K562 (cell line): ENCODE results near the gene ELOB. TPM values are rescaled to one million over a fixed set of nuclear protein-coding genes. Genes with fewer than 3 reads are reported as not detected.

Experiments used
- ATAC-seq: fragments of 200-7000 bp; cut with Tn5 transposase; 3 replicates; pipeline ENCODE4 v1.9.1; 2020; ENCODE audit warnings: moderate library complexity
- BruUV-seq: library from RNA; stranded (reverse); fragments of 400-500 nt; replicated peaks from 2 replicates; lab custom pipeline; 2021; lab: Mats Ljungman, UMichigan
- CTCF ChIA-PET: fragments of 300-600 bp; formaldehyde crosslinking; extraction: SDS; loops from one replicate; lab custom pipeline; 2021; ENCODE audit warnings: low intra/inter-chr PET ratio; lab: Yijun Ruan, JAX
- POLR2A ChIA-PET: fragments of 300-600, 350-650 bp; sonication (Branson Sonifier 250); formaldehyde crosslinking; extraction: SDS; loops from one replicate; lab custom pipeline; 2021; ENCODE audit warnings: antibody characterized with exemption, inconsistent platforms; lab: Yijun Ruan, JAX
- DNase-seq, 4 experiments: peaks; one replicate each; pipeline versions ENCODE4 v3.0.0 to v3.0.0-alpha.2; 2011 to 2018; ENCODE audit warnings: low spot score in 3 of 4, mixed read lengths in 3 of 4; ENCODE audit errors: extremely low read depth in 1 of 4
- FAIRE-seq: peaks from 2 replicates; lab custom pipeline; 2011; peaks lifted over from hg19 to GRCh38; lab: Jason Lieb, UNC
- H2AFZ ChIP-seq: 2 replicates; pipeline ENCODE4 v1.6.0; 2011; ENCODE audit warnings: low read depth, low read length, control low read depth, inconsistent platforms
- H3K27ac ChIP-seq: fragments of 200-600 bp; 3 replicates; pipeline ENCODE4 v1.8.0; 2011; ENCODE audit warnings: low read depth, mild to moderate bottlenecking, control low read depth, inconsistent platforms, low read length, moderate library complexity, mixed read lengths; ENCODE audit errors: extremely low read depth
- H3K27me3 ChIP-seq, 2 experiments: fragments of 300-600 bp in 1 of 2; 2 replicates in 1 of 2; 3 replicates in 1 of 2; pipeline versions ENCODE4 v1.6.0 to v1.8.0; 2011; ENCODE audit warnings: inconsistent platforms in 2 of 2, low read length in 2 of 2, mild to moderate bottlenecking in 1 of 2, mixed read lengths in 1 of 2, moderate library complexity in 1 of 2; ENCODE audit not compliant: control insufficient read depth in 2 of 2, insufficient read depth in 2 of 2
- H3K36me3 ChIP-seq: fragments of 300-600 bp; 3 replicates; pipeline ENCODE4 v1.8.0; 2011; ENCODE audit warnings: mild to moderate bottlenecking, low read length, inconsistent platforms; ENCODE audit not compliant: control insufficient read depth, insufficient read depth
- H3K4me1 ChIP-seq, 2 experiments: fragments of 200-600 bp in 1 of 2; replicated peaks in 1 of 2; 2 replicates in 1 of 2; 3 replicates in 1 of 2; pipeline versions ENCODE4 v1.5.1 to v1.8.0; 2011; ENCODE audit warnings: inconsistent platforms in 2 of 2, low read length in 2 of 2, mild to moderate bottlenecking in 1 of 2, mixed read lengths in 1 of 2, moderate library complexity in 1 of 2; ENCODE audit not compliant: control insufficient read depth in 2 of 2, insufficient read depth in 2 of 2
- H3K4me2 ChIP-seq: 2 replicates; pipeline ENCODE4 v1.6.1; 2011; ENCODE audit warnings: low read length, control low read depth, inconsistent platforms, mixed read lengths; ENCODE audit not compliant: insufficient read depth
- H3K4me3 ChIP-seq: fragments of 200-600 bp; sonication (generic), shearing (Covaris generic); 2 replicates; pipeline ENCODE4 v1.5.1; 2016; ENCODE audit warnings: control low read depth, inconsistent platforms
- H3K79me2 ChIP-seq: fragments of 200-600 bp; 3 replicates; pipeline ENCODE4 v1.8.0; 2011; ENCODE audit warnings: low read length, inconsistent platforms; ENCODE audit not compliant: control insufficient read depth, insufficient read depth
- H3K9ac ChIP-seq, 2 experiments: 2 replicates each; pipeline versions ENCODE4 v1.6.0 to v1.6.1; 2011; ENCODE audit warnings: low read depth in 2 of 2, low read length in 2 of 2, control low read depth in 1 of 2, inconsistent platforms in 1 of 2, mild to moderate bottlenecking in 1 of 2, mixed read lengths in 1 of 2; ENCODE audit not compliant: insufficient read depth in 1 of 2
- H3K9me1 ChIP-seq: one replicate; pipeline ENCODE4 v1.6.0; 2011; ENCODE audit warnings: inconsistent platforms, mild to moderate bottlenecking, low read length, moderate library complexity; ENCODE audit not compliant: control insufficient read depth, insufficient read depth
- H3K9me3 ChIP-seq: replicated peaks from 2 replicates; pipeline ENCODE4 v1.5.1; 2011; ENCODE audit warnings: low read depth, low read length, inconsistent platforms; ENCODE audit not compliant: control insufficient read depth, insufficient read depth
- H4K20me1 ChIP-seq: replicated peaks from 2 replicates; pipeline ENCODE4 v1.6.1; 2011; ENCODE audit warnings: low read length, inconsistent platforms, mixed read lengths; ENCODE audit not compliant: control insufficient read depth, insufficient read depth
- ARNT ChIP-seq, 2 experiments: fragments of 450-650 bp; IDR thresholded peaks; 2 replicates each; pipeline ENCODE4 v1.6.1; 2016; ENCODE audit warnings: mild to moderate bottlenecking in 1 of 2
- CBFB ChIP-seq: sonication (generic); formaldehyde crosslinking; IDR thresholded peaks from 2 replicates; pipeline ENCODE4 v1.4.0; 2020; ENCODE audit warnings: mild to moderate bottlenecking, missing genetic modification reagents
- CBX3 ChIP-seq, 2 experiments: IDR thresholded peaks; 1 replicate in 1 of 2; 2 replicates in 1 of 2; pipeline ENCODE4 v1.6.1; 2012; ENCODE audit warnings: inconsistent platforms in 2 of 2, low read length in 2 of 2, borderline replicate concordance in 1 of 2, control low read depth in 1 of 2
- CHD4 ChIP-seq: fragments of 200-600 bp; sonication (generic); IDR thresholded peaks from 3 replicates; pipeline ENCODE4 v1.6.1; 2012; ENCODE audit warnings: low read depth, mild to moderate bottlenecking, mixed read lengths, low read length, inconsistent platforms; ENCODE audit not compliant: insufficient read depth, insufficient replicate concordance, poor library complexity, severe bottlenecking
- COPS2 ChIP-seq: fragments of 450-650 bp; conservative IDR thresholded peaks from 2 replicates; pipeline ENCODE4 v1.6.1; 2016; ENCODE audit warnings: mild to moderate bottlenecking, moderate library complexity
- E2F6 ChIP-seq, 2 experiments: IDR thresholded peaks; 2 replicates each; pipeline ENCODE4 v1.6.1; 2011; ENCODE audit warnings: borderline replicate concordance in 1 of 2, control low read depth in 1 of 2, low read depth in 1 of 2, low read length in 1 of 2, mild to moderate bottlenecking in 1 of 2, mixed read lengths in 1 of 2, moderate library complexity in 1 of 2; ENCODE audit not compliant: insufficient read depth in 1 of 2, insufficient read length in 1 of 2, poor library complexity in 1 of 2, severe bottlenecking in 1 of 2; ENCODE audit errors: extremely low read depth in 1 of 2
- FOXK1 ChIP-seq: sonication (generic); formaldehyde crosslinking; IDR thresholded peaks from 2 replicates; pipeline ENCODE4 v1.8.0; 2022; ENCODE audit warnings: missing genetic modification reagents, mild to moderate bottlenecking, borderline replicate concordance
- FOXM1 ChIP-seq, 2 experiments: fragments of 450-650 bp in 1 of 2; sonication (generic) in 1 of 2; formaldehyde crosslinking in 1 of 2; IDR thresholded peaks; 2 replicates each; pipeline versions ENCODE4 v1.6.1 to v1.9.0; 2017 to 2022; ENCODE audit warnings: low read depth in 2 of 2, mild to moderate bottlenecking in 2 of 2, missing genetic modification reagents in 1 of 2, moderate library complexity in 1 of 2
- RBM15 ChIP-seq: fragments of 200-400 bp; formaldehyde crosslinking; IDR thresholded peaks from 2 replicates; pipeline ENCODE4 v1.6.1; 2018; ENCODE audit warnings: mild to moderate bottlenecking, low read length, moderate library complexity; ENCODE audit not compliant: insufficient read depth
- TAL1 ChIP-seq: fragments of 450-650 bp; IDR thresholded peaks from 2 replicates; pipeline ENCODE4 v1.6.1; 2016; ENCODE audit warnings: mild to moderate bottlenecking
- YBX1 ChIP-seq: fragments of 450-650 bp; IDR thresholded peaks from 2 replicates; pipeline ENCODE4 v1.7.1; 2016; ENCODE audit warnings: mild to moderate bottlenecking
- YY1 ChIP-seq, 3 experiments: IDR thresholded peaks; 2 replicates each; pipeline ENCODE4 v1.6.1; 2011; ENCODE audit warnings: low read length in 2 of 3, mild to moderate bottlenecking in 2 of 3, moderate library complexity in 2 of 3, borderline replicate concordance in 1 of 3, control low read depth in 1 of 3, low read depth in 1 of 3; ENCODE audit not compliant: insufficient read depth in 3 of 3, insufficient replicate concordance in 2 of 3, control insufficient read depth in 1 of 3, insufficient read length in 1 of 3; ENCODE audit errors: extremely low read depth in 1 of 3
- ZNF41 ChIP-seq: fragments of 250-450 bp; sonication (Bioruptor Pico); conservative IDR thresholded peaks from 2 replicates; pipeline ENCODE4 v1.4.0; 2020; ENCODE audit warnings: mild to moderate bottlenecking
- ZNF696 ChIP-seq: fragments of 250-450 bp; sonication (Bioruptor Pico); conservative IDR thresholded peaks from 2 replicates; pipeline ENCODE4 v1.4.0; 2020; ENCODE audit warnings: mild to moderate bottlenecking, moderate library complexity
- WGBS: fragments of 100-300 bp; shearing (Covaris generic); methylation state at CpG from one replicate; pipeline ENCODE4 v1.1.6; 2016; ENCODE audit warnings: low coverage, mixed read lengths; ENCODE audit not compliant: insufficient coverage; ENCODE audit errors: missing lambda C conversion rate; 5-methylcytosine and 5-hydroxymethylcytosine counted together
- in situ Hi-C: fragments of 300-500 bp; cut with MboI; formaldehyde crosslinking; loops from 4 replicates; pipeline ENCODE4 v1.15.0; 2018; ENCODE audit warnings: inconsistent platforms, mixed read lengths
- intact Hi-C: fragments of 100-400 bp; cut with micrococcal nuclease; formaldehyde crosslinking; loops from 2 replicates; pipeline ENCODE4 v1.14.2; 2022
- polyA plus RNA-seq, 8 experiments: library from polyadenylated mRNA; depleted of rRNA in 4 of 8; stranded (reverse) in 5 of 8; unstranded in 3 of 8; fragments of >200 nt; fragmentation: Nextera tagmentation in 2 of 8; fragmentation: Illumina TruSeq in 1 of 8; extraction: Ambion mirVana in 2 of 8; extraction: Trizol in 1 of 8; gene quantifications; 2 replicates each; pipeline versions ENCODE4 v1.2.1 to v1.2.3, GENCODE V29; 2011 to 2014; ENCODE audit warnings: inconsistent platforms in 1 of 8, missing spikeins in 1 of 8
- total RNA-seq, 7 experiments: library from RNA; depleted of rRNA in 6 of 7; stranded (reverse); fragments of >200 nt in 6 of 7; fragmentation: Illumina TruSeq in 2 of 7; extraction: Trizol in 2 of 7; gene quantifications; 2 replicates each; pipeline versions ENCODE4 v1.2.1 to v1.2.3, GENCODE V29; 2011 to 2021; ENCODE audit warnings: low replicate concordance in 1 of 7
- TF ChIP-seq, protein P1 (sequence below): fragments of 200-800 bp; sonication (Bioruptor generic); IDR thresholded peaks from 2 replicates; pipeline ENCODE4 v1.6.1; 2017; ENCODE audit warnings: missing genetic modification characterization, missing compliant biosample characterization

Gene ELOB
- total and polyA plus RNA-seq, 9 of the 15 experiments (the other 6 are each of a cell fraction or from before 2014, with no cell fraction given): 63.2 to 791 (median 237) TPM

- in situ Hi-C loops (no loop called here), intact Hi-C loops (no loop called here)
- BruUV-seq: no TSS peak
- Histone ChIP-seq H3K4me1 (peaks cover 0 to 7% of the 10 kb centered on the region in 2 experiments; a peak in 1 of 5 replicates), H3K79me2 (no peaks in the 10 kb centered on the region), H3K9me1 (no peaks in the 10 kb centered on the region), H3K9ac (no peak overlapping the region), H3K4me3 (no peak overlapping the region), H2AFZ (no peak overlapping the region), H3K27me3 (no peaks in the 10 kb centered on the region), H3K27ac (no peak overlapping the region), H3K4me2 (no peak overlapping the region), H4K20me1 (no peaks in the 10 kb centered on the region), H3K36me3 (no peaks in the 10 kb centered on the region), H3K9me3 (no peaks in the 10 kb centered on the region)
- FAIRE-seq: no peak
- POLR2A ChIA-PET: interaction anchor here (1.0 to 1.7 kb wide), 2 partner anchors 13 to 21 kb away, joined by 3 to 4 read pairs; no protein-coding TSS in a partner anchor
- CTCF ChIA-PET: no interaction called here
- ATAC-seq: no peak
- WGBS: 62% methylated on average over 5 of the region's 7 CpGs
- no peak for DNase-seq
- TF ChIP-seq FOXM1 (IDR thresholded peaks at IDR 0.05; ENCODE audit: low read depth) (no peak), FOXM1 (CRISPR knock-in tag; IDR thresholded peaks at IDR 0.05; ENCODE audit: low read depth) (no peak), ZNF696 (CRISPR knock-in tag) (no peak), CHD4 (no peak), FOXK1 (CRISPR knock-in tag) (no peak), CBFB (CRISPR knock-in tag) (no peak), TAL1 (no peak), YY1 (IDR thresholded peaks at IDR 0.05; ENCODE audit: borderline replicate concordance in 1 of 3, control insufficient read depth in 1 of 3, extremely low read depth in 1 of 3, insufficient read depth in 3 of 3, insufficient read length in 1 of 3, insufficient replicate concordance in 2 of 3, low read depth in 1 of 3, low read length in 2 of 3) (no peak), E2F6 (IDR thresholded peaks at IDR 0.05; ENCODE audit: borderline replicate concordance in 1 of 2, extremely low read depth in 1 of 2, insufficient read depth in 1 of 2, insufficient read length in 1 of 2, low read depth in 1 of 2, low read length in 1 of 2, poor library complexity in 1 of 2, severe bottlenecking in 1 of 2) (no peak), ARNT (IDR thresholded peaks at IDR 0.05) (no peak), ZNF41 (CRISPR knock-in tag) (no peak), COPS2 (no peak), RBM15 (no peak), YBX1 (no peak), CBX3 (IDR thresholded peaks at IDR 0.05; ENCODE audit: borderline replicate concordance in 1 of 2, low read length in 2 of 2) (no peak)
- TF ChIP-seq, protein P1, sequence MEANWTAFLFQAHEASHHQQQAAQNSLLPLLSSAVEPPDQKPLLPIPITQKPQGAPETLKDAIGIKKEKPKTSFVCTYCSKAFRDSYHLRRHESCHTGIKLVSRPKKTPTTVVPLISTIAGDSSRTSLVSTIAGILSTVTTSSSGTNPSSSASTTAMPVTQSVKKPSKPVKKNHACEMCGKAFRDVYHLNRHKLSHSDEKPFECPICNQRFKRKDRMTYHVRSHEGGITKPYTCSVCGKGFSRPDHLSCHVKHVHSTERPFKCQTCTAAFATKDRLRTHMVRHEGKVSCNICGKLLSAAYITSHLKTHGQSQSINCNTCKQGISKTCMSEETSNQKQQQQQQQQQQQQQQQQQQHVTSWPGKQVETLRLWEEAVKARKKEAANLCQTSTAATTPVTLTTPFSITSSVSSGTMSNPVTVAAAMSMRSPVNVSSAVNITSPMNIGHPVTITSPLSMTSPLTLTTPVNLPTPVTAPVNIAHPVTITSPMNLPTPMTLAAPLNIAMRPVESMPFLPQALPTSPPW (CRISPR knock-in tag): no peak
Observed at GRCh38 chr16:2728034-2728433, 49.0 kb downstream of the ELOB start.
